NCI-H69 (cell line): ENCODE results near the gene CAT.
"Not testable (repeated sequence)": the region's sequence is repeated elsewhere in the genome, so short reads cannot be mapped to it uniquely, and the experiment has no call there.

Experiments
- DNase-seq: peaks from one replicate; lab custom pipeline; 2025; lab: John Stamatoyannopoulos, UW

The CAT gene

GRCh38 chr11:34438529-34439507, at the start of gene CAT:
Gene CAT, plus strand, starts transcription at chr11:34438934. Its CDS starts 80 bp downstream, at chr11:34439014.
- peak; percentile 99 for DNase-seq

GRCh38 chr11:34394771-34395300, 43.9 kb upstream of the CAT start:
- DNase-seq = no peak

GRCh38 chr11:34395916-34396550, 42.7 kb upstream of the CAT start:
- peak; percentile 45 for DNase-seq

GRCh38 chr11:34397120-34397519, 41.6 kb upstream of the CAT start:
- DNase-seq = peak; percentile 37

DNA sequence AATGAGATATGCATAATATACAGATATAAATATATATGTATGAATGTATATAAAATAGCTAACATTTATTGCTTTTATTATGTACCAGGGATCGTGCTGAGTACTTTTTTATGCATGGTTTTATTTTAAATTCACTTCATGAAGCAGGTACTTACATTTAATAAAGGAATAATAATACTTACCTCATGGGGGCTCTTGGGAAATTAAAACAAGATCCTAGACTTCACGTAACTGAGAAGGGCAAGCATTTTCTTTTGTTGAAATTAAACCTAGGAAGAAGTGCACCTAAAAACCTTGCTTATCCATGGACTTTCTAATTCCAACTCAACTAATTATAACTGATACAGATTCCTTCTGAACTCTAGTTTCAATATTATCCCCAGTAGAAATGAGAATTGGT, 40.9 kb upstream of the CAT start:
- DNase-seq = no peak

DNA sequence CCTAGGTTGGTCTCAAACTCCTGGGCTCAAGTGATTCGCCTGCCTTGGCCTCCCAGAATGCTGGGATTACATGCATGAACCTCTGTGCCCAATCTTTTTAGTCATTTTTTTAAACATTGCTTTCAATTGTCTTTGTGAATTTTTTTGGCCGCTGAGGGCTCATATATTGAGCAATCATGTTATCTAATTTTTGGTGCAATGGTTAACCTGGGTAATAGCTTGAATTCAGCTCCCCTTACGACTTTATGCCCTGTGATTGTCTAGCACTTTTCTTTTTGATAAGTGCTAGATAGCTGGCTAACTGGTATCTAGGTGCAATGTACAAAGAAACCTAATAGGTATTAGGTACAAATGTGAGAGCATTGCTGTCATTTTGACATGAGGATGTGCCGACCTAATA, 35.3 kb upstream of the CAT start:
- DNase-seq = no peak

DNA sequence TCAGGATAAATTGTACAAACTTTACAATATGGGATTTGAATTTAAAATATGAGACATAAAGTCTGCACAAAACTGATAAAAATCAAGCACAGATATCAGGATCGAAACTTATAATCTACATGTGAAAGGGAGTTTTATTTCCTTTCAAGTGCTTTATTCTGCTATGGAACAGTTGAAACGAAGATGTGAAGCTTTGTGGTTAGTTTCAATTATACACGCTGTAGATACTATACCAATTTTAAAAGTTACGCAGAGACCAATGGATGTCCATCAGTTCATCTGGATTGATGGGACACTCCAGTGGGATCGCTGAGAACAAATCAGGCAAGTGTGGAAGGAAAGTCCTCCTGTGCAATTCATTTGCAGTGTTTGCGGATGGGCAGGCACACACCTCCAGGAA, 34.5 kb upstream of the CAT start:
- no peak for DNase-seq

- DNase-seq = peak; percentile 28
These were observed 33.5 kb upstream of the CAT start for GRCh38 chr11:34405079-34405858.

DNA sequence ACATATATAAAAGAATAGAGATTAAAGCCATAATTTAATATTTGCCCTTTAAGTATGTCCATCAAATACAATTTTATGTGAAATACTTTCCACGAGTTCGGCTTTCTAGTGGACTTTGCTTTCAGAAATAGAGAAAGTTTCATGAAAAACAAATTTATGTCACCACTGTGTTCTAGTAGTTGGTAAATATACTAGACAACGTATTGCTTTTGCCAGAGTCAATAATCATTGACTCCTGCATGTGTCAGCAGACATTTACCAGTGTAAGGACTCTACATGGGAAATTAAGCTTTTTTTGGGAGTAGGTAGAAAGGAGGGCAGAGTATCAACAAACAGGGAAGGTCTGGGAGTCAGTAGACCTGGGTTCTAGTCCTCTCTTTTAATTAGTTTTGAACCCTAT, 32.3 kb upstream of the CAT start:
- no peak for DNase-seq

GRCh38 chr11:34407121-34407813, 31.5 kb upstream of the CAT start:
- DNase-seq = no peak

DNA sequence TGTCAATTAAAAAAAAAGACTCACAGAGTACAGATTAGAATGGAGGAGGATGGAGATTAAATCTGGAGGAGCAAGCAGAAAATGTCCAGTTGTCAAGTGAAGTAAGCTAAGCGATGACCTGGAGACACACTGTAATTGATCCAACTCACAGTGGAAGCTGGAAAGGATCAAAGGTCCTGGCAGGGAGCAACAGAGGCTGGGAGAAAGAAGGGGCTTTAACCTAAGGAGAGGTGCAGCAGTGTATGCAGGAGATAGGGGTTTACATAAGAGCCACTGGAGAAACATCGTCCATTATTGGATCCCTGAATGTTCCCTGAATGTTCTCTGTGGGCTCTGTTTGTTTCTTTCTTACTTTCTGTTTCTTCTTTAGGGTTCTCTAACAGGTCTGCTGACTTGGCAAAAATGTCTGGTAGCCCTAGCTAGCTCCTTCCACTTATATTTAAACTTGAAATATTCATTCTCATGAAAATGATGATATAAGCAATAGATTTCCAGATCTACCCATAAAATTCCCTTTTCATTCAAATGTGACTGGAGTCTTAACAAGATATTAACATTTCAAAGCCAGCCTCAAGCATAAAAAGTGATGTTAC, 30.1 kb upstream of the CAT start:
- no peak for DNase-seq

- no peak for DNase-seq
These were observed 27.6 kb upstream of the CAT start for GRCh38 chr11:34411111-34411510.

DNA sequence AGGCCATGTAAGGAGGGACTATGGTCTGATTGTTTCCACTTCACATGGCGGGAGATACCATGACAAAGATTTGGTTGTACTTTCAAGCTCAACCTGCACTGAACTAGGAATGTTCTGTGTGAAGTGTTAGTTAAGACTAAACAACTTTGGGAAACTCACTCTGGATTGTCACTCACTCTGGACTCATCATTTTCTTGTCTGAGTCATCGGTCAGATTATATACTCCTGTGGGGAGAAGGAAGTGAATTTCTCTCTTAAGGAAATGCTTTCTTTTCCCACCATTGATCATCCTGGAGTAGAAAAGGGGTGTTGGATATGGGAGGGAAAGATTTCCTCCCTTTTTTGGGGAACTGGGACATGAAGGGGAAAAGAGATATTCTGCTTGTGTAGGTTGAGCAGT, 26.9 kb upstream of the CAT start:
- no peak for DNase-seq

GRCh38 chr11:34413263-34413662, 25.5 kb upstream of the CAT start:
- no peak for DNase-seq

- no peak for DNase-seq
These were observed 23.2 kb upstream of the CAT start for GRCh38 chr11:34415538-34415937.

DNA sequence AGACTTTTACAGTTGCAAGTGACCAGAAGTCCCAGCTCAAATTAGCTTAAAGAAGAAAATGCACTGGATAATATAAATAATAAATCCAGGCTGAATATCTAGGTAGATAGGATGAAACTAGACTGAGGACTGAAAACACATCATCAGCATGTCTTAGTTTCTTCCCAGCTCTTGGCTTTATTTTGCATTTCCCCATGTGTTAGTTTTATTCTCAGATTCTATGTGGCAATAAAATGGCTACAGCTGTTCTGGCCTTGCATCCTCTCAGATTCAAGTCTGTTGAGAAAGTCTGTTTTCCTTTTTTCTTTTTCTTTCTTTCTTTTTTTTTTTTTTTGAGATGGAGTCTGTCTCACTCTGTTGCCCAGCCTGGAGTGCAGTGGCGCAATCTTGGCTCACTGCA, 22.6 kb upstream of the CAT start:
- DNase-seq = no peak

GRCh38 chr11:34416766-34417165, 22.0 kb upstream of the CAT start:
- no peak for DNase-seq

GRCh38 chr11:34417202-34417601, 21.5 kb upstream of the CAT start:
- DNase-seq = no peak

- no peak for DNase-seq
These were observed 19.6 kb upstream of the CAT start for GRCh38 chr11:34419158-34419557.

DNA sequence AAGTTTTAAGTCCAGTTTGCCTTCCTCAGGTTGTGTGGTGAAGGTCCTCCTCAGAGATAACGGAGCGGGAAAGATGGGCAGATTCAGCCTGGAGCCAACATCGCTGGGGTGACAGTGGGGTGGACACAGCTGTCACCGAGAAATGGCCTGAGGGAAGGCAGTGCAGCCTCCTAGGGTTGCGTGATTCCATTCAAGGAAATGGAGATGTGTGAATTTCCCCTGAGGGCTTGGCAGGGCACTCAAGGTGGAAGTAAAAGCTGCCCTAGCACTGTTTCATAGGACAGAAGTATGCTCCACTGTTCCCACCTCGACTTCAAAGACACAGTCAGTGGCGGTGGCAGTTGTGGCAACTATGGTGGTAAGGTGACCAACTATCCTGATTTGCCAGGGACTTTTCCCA, 15.4 kb upstream of the CAT start:
- DNase-seq = peak; percentile 26

DNA sequence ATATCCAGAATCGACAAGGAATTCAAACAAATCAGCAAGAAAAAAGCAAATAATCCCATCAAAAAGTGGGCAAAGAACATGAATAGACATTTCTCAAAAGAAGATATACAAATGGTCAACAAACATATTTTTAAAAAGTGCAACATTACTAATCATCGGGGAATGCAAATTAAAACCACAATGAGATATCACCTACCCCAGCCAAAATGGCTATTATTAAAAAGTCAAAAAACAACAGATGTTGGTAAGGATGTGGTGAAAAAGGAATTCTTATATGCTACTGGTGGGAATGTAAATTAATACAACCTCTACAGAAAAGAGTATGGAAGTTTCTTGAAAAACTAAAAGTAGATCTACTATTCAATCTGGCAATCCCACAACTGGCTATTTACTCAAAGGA, 13.9 kb upstream of the CAT start:
- not testable (repeated sequence) for DNase-seq
